Measurements from ENCODE around the gene PLEKHG1.
A peak's percentile ranks its signal among the peaks of the same experiment; 100 is the strongest.

The PLEKHG1 gene

GRCh38 chr6:150589852-150590251 lies 9.8 kb upstream of the PLEKHG1 start:
- no peak for DNase-seq (ENCODE audit: low read depth in 2 of 2)

- no peak for DNase-seq (ENCODE audit: low read depth in 2 of 2)
These were observed 9.2 kb upstream of the PLEKHG1 start for GRCh38 chr6:150590446-150590845.

- DNase-seq (ENCODE audit: low read depth in 2 of 2): no peak
These were observed 7.2 kb upstream of the PLEKHG1 start for GRCh38 chr6:150592377-150592995.

GRCh38 chr6:150593119-150593518 lies 6.6 kb upstream of the PLEKHG1 start:
- no peak for DNase-seq (ENCODE audit: low read depth in 2 of 2)

GRCh38 chr6:150596439-150596838 lies 3.2 kb upstream of the PLEKHG1 start:
- DNase-seq (ENCODE audit: low read depth in 2 of 2): no peak

- no peak for DNase-seq (ENCODE audit: low read depth in 2 of 2)
These were observed 1.3 kb upstream of the PLEKHG1 start for GRCh38 chr6:150598401-150598800.

- no peak for DNase-seq (ENCODE audit: low read depth in 2 of 2)
These were observed 857 bp upstream of the PLEKHG1 start for GRCh38 chr6:150598858-150599198.

GRCh38 chr6:150600010-150600300 lies 270 bp downstream of the PLEKHG1 start:
- no peak for DNase-seq (ENCODE audit: low read depth in 2 of 2)

- DNase-seq (ENCODE audit: low read depth in 2 of 2): peak; percentile 29 to 46
These were observed 774 bp downstream of the PLEKHG1 start for GRCh38 chr6:150600301-150601017.

GRCh38 chr6:150601439-150601838 lies 1.8 kb downstream of the PLEKHG1 start:
- no peak for DNase-seq (ENCODE audit: low read depth in 2 of 2)

GRCh38 chr6:150603176-150603575 lies 3.5 kb downstream of the PLEKHG1 start:
- no peak for DNase-seq (ENCODE audit: low read depth in 2 of 2)

- no peak for DNase-seq (ENCODE audit: low read depth in 2 of 2)
These were observed 4.8 kb downstream of the PLEKHG1 start for GRCh38 chr6:150604467-150604866.

GRCh38 chr6:150605333-150605732 lies 5.6 kb downstream of the PLEKHG1 start:
- no peak for DNase-seq (ENCODE audit: low read depth in 2 of 2)

- no peak for DNase-seq (ENCODE audit: low read depth in 2 of 2)
These were observed 6.5 kb downstream of the PLEKHG1 start for GRCh38 chr6:150606168-150606591.

- no peak for DNase-seq (ENCODE audit: low read depth in 2 of 2)
These were observed 7.1 kb downstream of the PLEKHG1 start for GRCh38 chr6:150606647-150607328.

- DNase-seq (ENCODE audit: low read depth in 2 of 2): no peak
These were observed 7.6 kb downstream of the PLEKHG1 start for GRCh38 chr6:150607329-150607650.

GRCh38 chr6:150610584-150610983 lies 10.9 kb downstream of the PLEKHG1 start:
- no peak for DNase-seq (ENCODE audit: low read depth in 2 of 2)

GRCh38 chr6:150613269-150613668 lies 13.6 kb downstream of the PLEKHG1 start:
- DNase-seq (ENCODE audit: low read depth in 2 of 2): no peak

- no peak for DNase-seq (ENCODE audit: low read depth in 2 of 2)
These were observed 16.3 kb downstream of the PLEKHG1 start for GRCh38 chr6:150615967-150616366.

GRCh38 chr6:150616586-150616985 lies 16.9 kb downstream of the PLEKHG1 start:
- no peak for DNase-seq (ENCODE audit: low read depth in 2 of 2)

- no peak for DNase-seq (ENCODE audit: low read depth in 2 of 2)
These were observed 17.4 kb downstream of the PLEKHG1 start for GRCh38 chr6:150617062-150617461.

GRCh38 chr6:150617496-150618460 lies 18.1 kb downstream of the PLEKHG1 start:
- DNase-seq (ENCODE audit: low read depth in 2 of 2): no peak
